H9 (cell line): ENCODE measurements around the gene PACSIN2. TPM values are rescaled to one million over a fixed set of nuclear protein-coding genes. Genes with fewer than 3 reads are reported as not detected.

Experiments
- DNase-seq: peaks from one replicate; pipeline ENCODE4 v3.0.0-alpha.2; 2017
- H2AFZ ChIP-seq: one replicate; pipeline ENCODE4 v1.6.1; 2013; ENCODE audit warnings: mild to moderate bottlenecking, low read length, control low read depth, moderate library complexity
- H2AK5ac ChIP-seq: 2 replicates; pipeline ENCODE4 v1.6.1; 2013; ENCODE audit warnings: low read length, control low read depth, mixed read lengths; ENCODE audit not compliant: insufficient read length
- H2BK120ac ChIP-seq: one replicate; pipeline ENCODE4 v1.6.1; 2013; ENCODE audit warnings: low read depth, mild to moderate bottlenecking, low read length, control low read depth, inconsistent platforms; ENCODE audit not compliant: poor library complexity, severe bottlenecking
- H2BK12ac ChIP-seq: 2 replicates; pipeline ENCODE4 v1.6.1; 2013; ENCODE audit warnings: low read length, control low read depth, mixed read lengths, low read depth; ENCODE audit not compliant: insufficient read length
- H2BK15ac ChIP-seq: 2 replicates; pipeline ENCODE4 v1.6.1; 2013; ENCODE audit warnings: low read depth, low read length, control low read depth
- H2BK20ac ChIP-seq: one replicate; pipeline ENCODE4 v1.6.1; 2013; ENCODE audit warnings: low read depth, mild to moderate bottlenecking, low read length, control low read depth, inconsistent platforms; ENCODE audit not compliant: poor library complexity, severe bottlenecking
- H2BK5ac ChIP-seq: 2 replicates; pipeline ENCODE4 v1.6.1; 2013; ENCODE audit warnings: low read length, control low read depth, mixed read lengths; ENCODE audit not compliant: insufficient read length
- H3K14ac ChIP-seq: 2 replicates; pipeline ENCODE4 v1.6.1; 2013; ENCODE audit warnings: low read length, control low read depth; ENCODE audit not compliant: insufficient read depth
- H3K18ac ChIP-seq: 2 replicates; pipeline ENCODE4 v1.6.1; 2013; ENCODE audit warnings: low read depth, mild to moderate bottlenecking, mixed read lengths, low read length, control low read depth; ENCODE audit not compliant: insufficient read length
- H3K23ac ChIP-seq: 2 replicates; pipeline ENCODE4 v1.6.1; 2013; ENCODE audit warnings: low read length, control low read depth, mixed read lengths, low read depth; ENCODE audit not compliant: insufficient read length
- H3K23me2 ChIP-seq: 2 replicates; pipeline ENCODE4 v1.6.1; 2013; ENCODE audit warnings: low read depth, mild to moderate bottlenecking, mixed read lengths, low read length, control low read depth; ENCODE audit not compliant: insufficient read length, poor library complexity, severe bottlenecking
- H3K27ac ChIP-seq: 2 replicates; pipeline ENCODE4 v1.5.1; 2013; ENCODE audit warnings: low read length, control low read depth, mixed read lengths, low read depth; ENCODE audit not compliant: insufficient read length
- H3K27me3 ChIP-seq: 2 replicates; pipeline ENCODE4 v1.6.1; 2013; ENCODE audit warnings: low read length, control low read depth, inconsistent platforms; ENCODE audit not compliant: insufficient read depth
- H3K4ac ChIP-seq: 2 replicates; pipeline ENCODE4 v1.6.1; 2013; ENCODE audit warnings: low read depth, mild to moderate bottlenecking, control low read depth, inconsistent platforms, low read length, moderate library complexity
- H3K4me1 ChIP-seq: 2 replicates; pipeline ENCODE4 v1.6.1; 2013; ENCODE audit warnings: low read length, control low read depth, inconsistent platforms; ENCODE audit not compliant: insufficient read depth
- H3K4me2 ChIP-seq: 2 replicates; pipeline ENCODE4 v1.6.1; 2013; ENCODE audit warnings: low read length, control low read depth, mixed read lengths; ENCODE audit not compliant: insufficient read length, insufficient read depth
- H3K56ac ChIP-seq: 2 replicates; pipeline ENCODE4 v1.6.1; 2013; ENCODE audit warnings: low read depth, mild to moderate bottlenecking, mixed read lengths, low read length, control low read depth; ENCODE audit not compliant: insufficient read length
- H3K79me1 ChIP-seq: 2 replicates; pipeline ENCODE4 v1.6.1; 2013; ENCODE audit warnings: low read depth, mild to moderate bottlenecking, moderate library complexity, low read length, control low read depth, inconsistent platforms; ENCODE audit not compliant: insufficient read depth, poor library complexity, severe bottlenecking
- H3K79me2 ChIP-seq: 2 replicates; pipeline ENCODE4 v1.6.1; 2013; ENCODE audit warnings: low read length, control low read depth, inconsistent platforms; ENCODE audit not compliant: insufficient read depth
- H3K9ac ChIP-seq: 2 replicates; pipeline ENCODE4 v1.6.1; 2013; ENCODE audit warnings: low read length, control low read depth, mixed read lengths; ENCODE audit not compliant: insufficient read length; ENCODE audit errors: extremely low read depth
- H3K9me3 ChIP-seq: one replicate; pipeline ENCODE4 v1.6.1; 2013; ENCODE audit warnings: low read depth, low read length, inconsistent platforms; ENCODE audit not compliant: control insufficient read depth
- H3T11ph ChIP-seq: one replicate; pipeline ENCODE4 v1.6.1; 2013; ENCODE audit warnings: mild to moderate bottlenecking, low read length, control low read depth, inconsistent platforms
- H4K20me1 ChIP-seq: one replicate; pipeline ENCODE4 v1.6.1; 2013; ENCODE audit not compliant: control insufficient read depth, insufficient read length, insufficient read depth
- H4K5ac ChIP-seq: 2 replicates; pipeline ENCODE4 v1.6.1; 2013; ENCODE audit warnings: low read depth, mild to moderate bottlenecking, mixed read lengths, low read length, control low read depth; ENCODE audit not compliant: insufficient read length
- H4K8ac ChIP-seq: replicated peaks from 2 replicates; pipeline ENCODE4 v1.6.1; 2013; ENCODE audit warnings: low read length, control low read depth, mixed read lengths, low read depth; ENCODE audit not compliant: insufficient read length
- H4K91ac ChIP-seq: 2 replicates; pipeline ENCODE4 v1.6.1; 2013; ENCODE audit warnings: low read depth, mild to moderate bottlenecking, moderate library complexity, mixed read lengths, low read length, control low read depth; ENCODE audit not compliant: insufficient read length
- H3K27ac Mint-ChIP-seq, 3 experiments: 2 replicates in 2 of 3; 3 replicates in 1 of 3; pipeline ENCODE4 v1.8.0; 2020 to 2021; ENCODE audit warnings: mixed read lengths in 3 of 3, mild to moderate bottlenecking in 1 of 3, moderate library complexity in 1 of 3
- H3K27me3 Mint-ChIP-seq: 2 replicates; pipeline ENCODE4 v1.8.0; 2021; ENCODE audit warnings: low read depth, mild to moderate bottlenecking, moderate library complexity, mixed read lengths
- H3K36me3 Mint-ChIP-seq, 3 experiments: 2 replicates in 2 of 3; 3 replicates in 1 of 3; pipeline ENCODE4 v1.8.0; 2020 to 2021; ENCODE audit warnings: low read depth in 3 of 3, mixed read lengths in 3 of 3; ENCODE audit not compliant: insufficient read depth in 1 of 3
- H3K4me1 Mint-ChIP-seq, 2 experiments: 2 replicates each; pipeline ENCODE4 v1.8.0; 2020; ENCODE audit warnings: mixed read lengths in 2 of 2
- H3K4me3 Mint-ChIP-seq, 2 experiments: 2 replicates in 1 of 2; 3 replicates in 1 of 2; pipeline ENCODE4 v1.8.0; 2020 to 2021; ENCODE audit warnings: mild to moderate bottlenecking in 2 of 2, mixed read lengths in 2 of 2, moderate library complexity in 1 of 2
- H3K9me3 Mint-ChIP-seq, 2 experiments: 2 replicates in 1 of 2; 3 replicates in 1 of 2; pipeline ENCODE4 v1.8.0; 2020; ENCODE audit warnings: mild to moderate bottlenecking in 2 of 2, mixed read lengths in 2 of 2, moderate library complexity in 1 of 2
- CTCF ChIP-seq: fragments of 200-600 bp; sonication (generic); conservative IDR thresholded peaks from 3 replicates; pipeline ENCODE4 v1.8.0; 2021; ENCODE audit warnings: antibody characterized with exemption, mild to moderate bottlenecking
- WGBS: extraction: QIAGEN DNeasy Blood & Tissue Kit; methylation state at CpG from one replicate; pipeline ENCODE4 v1.1.7; 2013; ENCODE audit warnings: missing lambda C conversion rate, low lambda C conversion rate, mixed read lengths; ENCODE audit not compliant: insufficient read length; ENCODE audit errors: extremely low coverage; 5-methylcytosine and 5-hydroxymethylcytosine counted together
- total RNA-seq: library from RNA; stranded (reverse); gene quantifications from 2 replicates; pipeline ENCODE4 v1.2.1, GENCODE V29; 2021

Gene PACSIN2
- total RNA-seq, 1 experiment from 2014 or later: 62.3 TPM

GRCh38 chr22:42958937-42959336 is 56.0 kb downstream of the PACSIN2 start:
- H3K9me3 Mint-ChIP-seq: peaks cover 0 to 3% of the 10 kb centered on the region in 2 experiments; a peak in 3 of 5 replicates
- no peak overlapping the region for H4K91ac ChIP-seq
- H4K20me1 ChIP-seq: no peaks in the 10 kb centered on the region
- H3K4me1 ChIP-seq: peaks cover 11% of the 10 kb centered on the region
- H4K5ac ChIP-seq: no peak overlapping the region
- no peak overlapping the region for H2AK5ac ChIP-seq
- WGBS: no CpG with 5 or more reads among the region's 6 CpGs
- peaks cover 3% of the 10 kb centered on the region; the same call in 1 of the 2 replicates for H3K79me2 ChIP-seq
- H3K18ac ChIP-seq: no peak overlapping the region
- no peak overlapping the region for H2BK15ac ChIP-seq
- H3K14ac ChIP-seq: no peak overlapping the region
- H3K23me2 ChIP-seq: no peaks in the 10 kb centered on the region
- peaks cover 13 to 15% (median 14%) of the 10 kb centered on the region in 3 experiments for H3K36me3 Mint-ChIP-seq
- no peak overlapping the region for H2BK12ac ChIP-seq
- no peak overlapping the region for H3K56ac ChIP-seq
- no peak overlapping the region for H4K8ac ChIP-seq
- no peak overlapping the region for H2BK120ac ChIP-seq
- peak overlapping the region in 1 of 3 experiments; percentile 36; a peak in 1 of 7 replicates for H3K27ac Mint-ChIP-seq
- no peak overlapping the region for H2BK20ac ChIP-seq
- no peak overlapping the region for H3T11ph ChIP-seq
- TF ChIP-seq CTCF: no peak
- no peak overlapping the region for H3K9ac ChIP-seq
- H3K9me3 ChIP-seq: no peaks in the 10 kb centered on the region
- H3K4me1 Mint-ChIP-seq: peaks cover 56 to 64% of the 10 kb centered on the region in 2 experiments
- H3K27me3 ChIP-seq: no peaks in the 10 kb centered on the region
- H2BK5ac ChIP-seq: no peak overlapping the region
- H2AFZ ChIP-seq: no peak overlapping the region
- H3K4ac ChIP-seq: no peak overlapping the region
- peaks cover 2% of the 10 kb centered on the region; the same call in 1 of the 2 replicates for H3K27me3 Mint-ChIP-seq
- no peak for DNase-seq
- no peak overlapping the region for H3K27ac ChIP-seq
- H3K4me3 Mint-ChIP-seq: no peak overlapping the region
- H3K79me1 ChIP-seq: peaks cover 8% of the 10 kb centered on the region
- no peak overlapping the region for H3K4me2 ChIP-seq
- H3K23ac ChIP-seq: no peak overlapping the region
